ENCODE results near the gene IGLL5. TPM values are rescaled to one million over a fixed set of nuclear protein-coding genes. Genes with fewer than 3 reads are reported as not detected.

The IGLL5 gene
- total RNA-seq, 1 donor from 2014 or later, result not detected

GRCh38 chr22:22849640-22850610 is 37.7 kb upstream of the IGLL5 start:
- H3K4me1 Mint-ChIP-seq (ENCODE audit: unreplicated experiment), result no peaks in the 10 kb centered on the region
- DNase-seq (ENCODE audit: extremely low spot score, unreplicated experiment), result no peak
- peaks cover 36% of the 10 kb centered on the region for H3K27me3 Mint-ChIP-seq (ENCODE audit: unreplicated experiment)
- H3K36me3 Mint-ChIP-seq (ENCODE audit: unreplicated experiment), result no peaks in the 10 kb centered on the region
- TF ChIP-seq CTCF (IDR thresholded peaks at IDR 0.05), result no peak
- no peak overlapping the region for H3K4me3 Mint-ChIP-seq (ENCODE audit: unreplicated experiment)
- H3K9me3 Mint-ChIP-seq (ENCODE audit: unreplicated experiment), result no peaks in the 10 kb centered on the region
- H3K27ac Mint-ChIP-seq (ENCODE audit: unreplicated experiment), result no peak overlapping the region

- H3K9me3 Mint-ChIP-seq (ENCODE audit: unreplicated experiment), result no peaks in the 10 kb centered on the region
- TF ChIP-seq CTCF (IDR thresholded peaks at IDR 0.05), result no peak
- H3K36me3 Mint-ChIP-seq (ENCODE audit: unreplicated experiment), result no peaks in the 10 kb centered on the region
- no peak for DNase-seq (ENCODE audit: extremely low spot score, unreplicated experiment)
- H3K4me3 Mint-ChIP-seq (ENCODE audit: unreplicated experiment), result no peak overlapping the region
- H3K4me1 Mint-ChIP-seq (ENCODE audit: unreplicated experiment), result no peaks in the 10 kb centered on the region
- H3K27me3 Mint-ChIP-seq (ENCODE audit: unreplicated experiment), result peaks cover 22% of the 10 kb centered on the region
- no peak overlapping the region for H3K27ac Mint-ChIP-seq (ENCODE audit: unreplicated experiment)
These were observed 35.6 kb upstream of the IGLL5 start for GRCh38 chr22:22851969-22852368.

- no peak overlapping the region for H3K4me3 Mint-ChIP-seq (ENCODE audit: unreplicated experiment)
- DNase-seq (ENCODE audit: extremely low spot score, unreplicated experiment), result no peak
- no peak for TF ChIP-seq CTCF (IDR thresholded peaks at IDR 0.05)
- no peaks in the 10 kb centered on the region for H3K36me3 Mint-ChIP-seq (ENCODE audit: unreplicated experiment)
- H3K4me1 Mint-ChIP-seq (ENCODE audit: unreplicated experiment), result no peaks in the 10 kb centered on the region
- no peaks in the 10 kb centered on the region for H3K9me3 Mint-ChIP-seq (ENCODE audit: unreplicated experiment)
- H3K27ac Mint-ChIP-seq (ENCODE audit: unreplicated experiment), result no peak overlapping the region
- H3K27me3 Mint-ChIP-seq (ENCODE audit: unreplicated experiment), result peaks cover 10% of the 10 kb centered on the region
These were observed 33.9 kb upstream of the IGLL5 start for GRCh38 chr22:22853713-22854112.

- TF ChIP-seq CTCF (IDR thresholded peaks at IDR 0.05), result no peak
These were observed 33.1 kb upstream of the IGLL5 start for GRCh38 chr22:22854466-22854865.

GRCh38 chr22:22855085-22855484 is 32.5 kb upstream of the IGLL5 start:
- Mint-ChIP-seq H3K9me3 (ENCODE audit: unreplicated experiment) (no peaks in the 10 kb centered on the region), H3K4me1 (ENCODE audit: unreplicated experiment) (no peaks in the 10 kb centered on the region), H3K4me3 (ENCODE audit: unreplicated experiment) (no peak overlapping the region), H3K27me3 (ENCODE audit: unreplicated experiment) (peaks cover 20% of the 10 kb centered on the region), H3K27ac (ENCODE audit: unreplicated experiment) (no peak overlapping the region), H3K36me3 (ENCODE audit: unreplicated experiment) (no peaks in the 10 kb centered on the region)
- no peak for DNase-seq (ENCODE audit: extremely low spot score, unreplicated experiment)
- no peak for TF ChIP-seq CTCF (IDR thresholded peaks at IDR 0.05)

More at GRCh38 chr22:22854466-22854865, 33.1 kb upstream of the IGLL5 start:
- Mint-ChIP-seq H3K27ac (ENCODE audit: unreplicated experiment) (no peak overlapping the region), H3K36me3 (ENCODE audit: unreplicated experiment) (no peaks in the 10 kb centered on the region), H3K4me1 (ENCODE audit: unreplicated experiment) (no peaks in the 10 kb centered on the region), H3K9me3 (ENCODE audit: unreplicated experiment) (no peaks in the 10 kb centered on the region), H3K4me3 (ENCODE audit: unreplicated experiment) (no peak overlapping the region), H3K27me3 (ENCODE audit: unreplicated experiment) (peaks cover 14% of the 10 kb centered on the region)
- DNase-seq (ENCODE audit: extremely low spot score, unreplicated experiment), result no peak

Measured in osteocyte (in vitro differentiated cells).